Fibroblast of peridontal ligament (primary cell): ENCODE data around the gene SIRPA.
A peak's percentile ranks its signal among the peaks of the same experiment; 100 is the strongest.

Source experiments
- DNase-seq: peaks from one replicate; pipeline ENCODE4 v3.0.0-alpha.2; 2010; ENCODE audit errors: extremely low read depth

SIRPA gene

DNA sequence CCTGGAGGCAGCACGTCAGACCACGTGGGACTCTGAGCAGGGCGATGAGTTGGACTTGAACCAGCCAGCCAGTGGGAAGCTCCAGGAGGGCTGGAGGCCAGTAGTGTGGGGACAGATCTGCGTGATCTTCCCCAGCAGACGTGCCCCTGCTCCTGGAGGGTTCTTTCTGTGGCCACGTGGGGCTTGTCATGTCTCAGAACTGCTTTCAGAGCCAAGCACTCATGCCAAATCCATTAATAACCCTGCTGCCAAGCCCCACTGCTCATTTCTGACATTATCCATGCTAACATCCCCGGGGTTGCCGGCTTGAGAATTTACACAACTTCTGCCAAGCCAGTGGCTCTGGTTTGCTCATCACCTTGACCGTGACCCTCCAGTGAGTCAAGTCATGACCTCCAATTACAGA, 38.3 kb downstream of the SIRPA start:
- peak; percentile 65 for DNase-seq

DNA sequence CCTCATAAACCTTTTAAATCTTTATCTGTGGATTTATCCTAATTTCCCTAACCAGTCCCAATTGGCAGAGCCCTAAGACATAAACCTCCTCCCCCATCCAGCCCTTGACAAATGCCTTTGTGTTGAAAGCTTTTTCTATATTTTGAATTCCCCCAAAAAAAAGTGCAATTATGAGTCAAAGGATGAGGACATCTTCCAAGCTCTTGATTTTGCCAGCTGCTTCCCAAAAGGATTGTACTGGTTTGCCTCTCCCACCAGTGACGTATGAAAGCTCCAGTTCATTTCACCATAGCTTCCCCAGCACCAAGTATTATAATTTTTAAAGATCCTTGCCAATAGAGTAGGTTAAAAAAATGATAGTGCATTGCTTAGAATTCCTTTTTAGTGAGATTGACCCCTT, 38.9 kb downstream of the SIRPA start:
- DNase-seq, result peak; percentile 98

DNA sequence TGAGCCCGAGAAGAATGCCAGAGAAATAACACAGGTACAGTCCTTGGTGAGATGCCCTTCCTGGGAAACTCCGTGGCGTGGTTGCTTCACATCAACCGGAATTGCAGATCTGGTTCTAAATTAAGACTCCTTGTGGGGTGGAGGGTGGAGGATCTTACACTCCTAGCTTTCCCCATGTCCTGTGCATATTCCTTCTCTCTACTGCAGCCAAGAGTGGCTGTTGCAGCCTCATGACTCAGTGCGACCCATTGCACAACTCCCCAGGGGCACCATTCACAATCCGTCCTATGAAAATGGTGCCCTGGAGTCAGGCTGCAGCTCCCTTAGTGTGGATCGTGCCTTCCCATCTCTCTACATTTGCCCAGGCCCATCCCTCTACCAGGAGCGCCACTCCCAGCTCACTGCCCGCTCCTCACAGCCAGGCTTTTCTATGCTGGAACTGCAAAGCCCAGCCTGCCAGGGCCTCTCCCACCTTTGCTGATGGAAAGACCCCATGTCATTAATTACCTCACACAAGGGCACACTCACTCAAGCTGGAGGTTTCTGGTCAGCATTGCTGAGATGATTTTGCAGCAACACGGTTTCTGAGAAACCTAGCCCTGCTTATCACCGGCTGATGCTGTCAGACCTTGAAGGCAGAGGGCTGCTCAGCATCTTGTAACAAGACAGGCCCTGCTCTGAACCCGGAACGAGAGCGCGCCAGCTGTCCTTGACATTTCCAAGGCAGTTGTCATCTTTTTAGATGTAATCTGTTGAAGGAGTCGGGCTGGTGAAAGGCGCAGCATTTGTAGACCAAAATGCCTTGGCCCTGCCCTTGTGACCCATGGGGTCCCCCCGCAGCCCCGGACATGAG, 39.7 kb downstream of the SIRPA start:
- peak; percentile 88 for DNase-seq

DNA sequence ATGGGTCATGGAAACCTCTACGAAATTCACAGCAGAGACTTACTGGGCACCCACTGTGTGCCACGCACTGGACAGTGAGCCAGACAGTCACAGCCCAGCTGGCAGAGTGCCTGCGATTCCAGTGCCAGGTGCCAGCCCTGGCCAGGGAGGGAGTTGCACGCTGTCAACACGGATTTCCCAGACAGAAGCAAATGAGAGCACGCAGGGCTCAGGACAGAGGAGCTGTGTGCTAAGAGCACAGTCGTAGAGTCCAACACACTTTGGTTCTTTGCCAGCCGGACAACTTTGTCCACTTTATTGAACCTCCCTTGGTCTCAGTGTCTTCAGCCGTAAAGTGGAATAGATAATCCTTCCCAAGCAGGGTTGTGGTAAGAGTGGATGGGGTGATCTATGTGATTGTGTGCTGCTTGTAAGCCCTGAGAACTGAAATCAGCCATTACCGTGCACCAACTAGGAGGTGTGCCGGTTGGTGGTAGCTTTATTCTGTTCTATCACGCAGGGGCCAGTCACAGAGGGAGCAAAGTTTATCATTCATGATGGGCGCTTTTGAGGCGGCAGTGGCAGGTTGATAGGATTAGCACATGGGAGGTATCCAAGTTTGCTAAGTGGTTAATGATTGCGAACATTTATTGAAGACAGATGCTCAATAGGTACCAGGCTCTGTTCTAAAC, 40.6 kb downstream of the SIRPA start:
- DNase-seq, result no peak

DNA sequence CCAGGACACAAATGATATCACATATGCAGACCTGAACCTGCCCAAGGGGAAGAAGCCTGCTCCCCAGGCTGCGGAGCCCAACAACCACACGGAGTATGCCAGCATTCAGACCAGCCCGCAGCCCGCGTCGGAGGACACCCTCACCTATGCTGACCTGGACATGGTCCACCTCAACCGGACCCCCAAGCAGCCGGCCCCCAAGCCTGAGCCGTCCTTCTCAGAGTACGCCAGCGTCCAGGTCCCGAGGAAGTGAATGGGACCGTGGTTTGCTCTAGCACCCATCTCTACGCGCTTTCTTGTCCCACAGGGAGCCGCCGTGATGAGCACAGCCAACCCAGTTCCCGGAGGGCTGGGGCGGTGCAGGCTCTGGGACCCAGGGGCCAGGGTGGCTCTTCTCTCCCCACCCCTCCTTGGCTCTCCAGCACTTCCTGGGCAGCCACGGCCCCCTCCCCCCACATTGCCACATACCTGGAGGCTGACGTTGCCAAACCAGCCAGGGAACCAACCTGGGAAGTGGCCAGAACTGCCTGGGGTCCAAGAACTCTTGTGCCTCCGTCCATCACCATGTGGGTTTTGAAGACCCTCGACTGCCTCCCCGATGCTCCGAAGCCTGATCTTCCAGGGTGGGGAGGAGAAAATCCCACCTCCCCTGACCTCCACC, 42.2 kb downstream of the SIRPA start:
- DNase-seq, result no peak

DNA sequence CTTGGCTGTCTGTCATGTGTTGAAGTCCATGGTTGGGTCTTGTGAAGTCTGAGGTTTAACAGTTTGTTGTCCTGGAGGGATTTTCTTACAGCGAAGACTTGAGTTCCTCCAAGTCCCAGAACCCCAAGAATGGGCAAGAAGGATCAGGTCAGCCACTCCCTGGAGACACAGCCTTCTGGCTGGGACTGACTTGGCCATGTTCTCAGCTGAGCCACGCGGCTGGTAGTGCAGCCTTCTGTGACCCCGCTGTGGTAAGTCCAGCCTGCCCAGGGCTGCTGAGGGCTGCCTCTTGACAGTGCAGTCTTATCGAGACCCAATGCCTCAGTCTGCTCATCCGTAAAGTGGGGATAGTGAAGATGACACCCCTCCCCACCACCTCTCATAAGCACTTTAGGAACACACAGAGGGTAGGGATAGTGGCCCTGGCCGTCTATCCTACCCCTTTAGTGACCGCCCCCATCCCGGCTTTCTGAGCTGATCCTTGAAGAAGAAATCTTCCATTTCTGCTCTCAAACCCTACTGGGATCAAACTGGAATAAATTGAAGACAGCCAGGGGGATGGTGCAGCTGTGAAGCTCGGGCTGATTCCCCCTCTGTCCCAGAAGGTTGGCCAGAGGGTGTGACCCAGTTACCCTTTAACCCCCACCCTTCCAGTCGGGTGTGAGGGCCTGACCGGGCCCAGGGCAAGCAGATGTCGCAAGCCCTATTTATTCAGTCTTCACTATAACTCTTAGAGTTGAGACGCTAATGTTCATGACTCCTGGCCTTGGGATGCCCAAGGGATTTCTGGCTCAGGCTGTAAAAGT, 43.5 kb downstream of the SIRPA start:
- DNase-seq, result no peak

DNA sequence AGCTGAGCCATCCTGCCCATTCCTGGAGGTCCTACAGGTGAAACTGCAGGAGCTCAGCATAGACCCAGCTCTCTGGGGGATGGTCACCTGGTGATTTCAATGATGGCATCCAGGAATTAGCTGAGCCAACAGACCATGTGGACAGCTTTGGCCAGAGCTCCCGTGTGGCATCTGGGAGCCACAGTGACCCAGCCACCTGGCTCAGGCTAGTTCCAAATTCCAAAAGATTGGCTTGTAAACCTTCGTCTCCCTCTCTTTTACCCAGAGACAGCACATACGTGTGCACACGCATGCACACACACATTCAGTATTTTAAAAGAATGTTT, 44.0 kb downstream of the SIRPA start:
- no peak for DNase-seq

DNA sequence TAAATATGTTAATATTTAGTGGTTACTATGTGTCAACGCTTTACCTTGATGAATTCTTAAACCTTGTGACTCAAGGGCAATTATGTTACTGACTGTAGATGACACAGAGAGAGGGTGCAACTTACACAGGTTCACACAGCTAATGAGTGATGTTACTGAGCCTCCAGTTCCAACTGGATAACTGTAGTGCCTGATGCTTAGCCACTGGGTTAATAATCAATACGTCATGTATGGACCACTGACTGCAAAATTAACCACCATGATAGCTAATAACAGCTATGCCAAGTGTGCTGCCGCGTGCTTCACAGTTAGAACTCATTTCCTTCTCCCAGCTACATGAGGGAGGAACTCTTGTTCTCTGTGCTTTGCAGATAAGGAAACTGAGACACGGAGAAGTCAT, 45.4 kb downstream of the SIRPA start:
- no peak for DNase-seq

DNA sequence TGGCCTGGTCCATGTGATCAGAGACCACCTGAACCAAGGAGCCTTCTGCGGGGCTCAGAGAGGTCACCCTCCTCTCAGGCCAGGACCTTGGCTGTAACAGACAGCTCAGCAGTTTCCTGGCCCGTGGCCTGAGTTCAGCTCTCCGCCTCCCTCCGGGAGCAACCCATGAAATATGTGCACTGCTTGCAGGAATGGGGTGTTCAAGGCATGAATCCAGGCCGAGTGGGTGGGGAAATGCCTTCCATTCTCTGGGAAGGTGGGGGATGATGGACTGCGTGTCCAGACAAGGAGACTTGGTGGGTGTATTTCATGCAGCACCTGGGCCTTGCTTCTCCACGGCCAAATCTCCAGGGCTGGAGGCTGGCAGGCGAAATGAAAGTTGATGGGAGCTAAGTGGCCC, 46.0 kb downstream of the SIRPA start:
- no peak for DNase-seq

DNA sequence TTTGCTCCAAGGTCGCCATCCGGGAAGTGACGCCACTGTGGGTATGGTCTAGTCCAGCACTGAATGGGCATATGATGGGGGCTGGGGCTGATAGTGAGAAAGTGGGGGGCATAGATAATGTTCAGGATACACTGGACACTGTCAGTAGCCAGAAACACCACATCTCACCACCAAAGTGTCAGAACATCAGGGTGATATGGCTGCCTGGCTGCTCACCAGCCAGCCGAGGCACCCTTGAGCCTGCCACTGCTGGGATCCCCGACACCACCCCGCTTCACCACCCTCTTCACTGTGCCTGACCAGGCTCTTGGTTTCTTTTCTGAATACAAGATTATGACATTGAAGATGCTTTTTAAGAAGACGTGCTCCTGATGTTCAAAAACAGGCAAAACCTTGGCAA, 46.9 kb downstream of the SIRPA start:
- no peak for DNase-seq

DNA sequence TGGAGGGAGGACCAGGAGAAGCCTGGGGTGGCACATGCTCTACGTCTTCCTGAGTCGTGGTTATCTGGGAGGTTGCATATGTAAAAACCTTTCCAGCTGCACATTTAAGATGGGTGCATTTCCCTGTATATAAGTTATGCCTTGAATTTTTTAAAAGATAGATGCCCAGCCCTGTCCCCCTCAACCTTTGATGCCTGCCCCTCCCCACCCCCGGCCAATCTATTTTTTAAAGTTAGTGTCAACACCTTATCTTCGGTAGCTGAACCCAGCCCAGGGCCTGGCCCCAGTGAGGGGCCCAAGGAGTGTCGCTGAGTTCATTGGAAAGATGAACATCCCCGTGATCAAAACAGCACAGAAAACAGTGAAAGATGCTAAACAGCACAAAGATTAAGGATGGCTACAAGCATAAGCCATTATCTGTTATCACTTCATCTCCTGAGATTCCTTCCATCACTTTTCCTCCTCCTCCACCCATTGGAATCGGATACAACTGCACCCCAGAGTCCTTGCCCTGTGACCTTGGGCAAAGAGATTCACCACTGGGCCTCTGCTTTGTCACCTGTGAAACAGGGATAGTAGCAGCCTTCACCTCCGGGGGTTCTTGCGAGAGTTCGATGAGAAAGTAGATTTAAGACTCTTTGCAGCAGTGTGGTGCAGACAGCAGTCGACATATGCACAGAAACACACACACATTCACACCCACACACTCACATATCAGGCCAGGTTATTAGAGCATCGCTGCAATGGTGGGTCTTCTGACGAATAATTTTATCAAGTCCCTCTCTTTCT, 47.5 kb downstream of the SIRPA start:
- DNase-seq, result no peak

DNA sequence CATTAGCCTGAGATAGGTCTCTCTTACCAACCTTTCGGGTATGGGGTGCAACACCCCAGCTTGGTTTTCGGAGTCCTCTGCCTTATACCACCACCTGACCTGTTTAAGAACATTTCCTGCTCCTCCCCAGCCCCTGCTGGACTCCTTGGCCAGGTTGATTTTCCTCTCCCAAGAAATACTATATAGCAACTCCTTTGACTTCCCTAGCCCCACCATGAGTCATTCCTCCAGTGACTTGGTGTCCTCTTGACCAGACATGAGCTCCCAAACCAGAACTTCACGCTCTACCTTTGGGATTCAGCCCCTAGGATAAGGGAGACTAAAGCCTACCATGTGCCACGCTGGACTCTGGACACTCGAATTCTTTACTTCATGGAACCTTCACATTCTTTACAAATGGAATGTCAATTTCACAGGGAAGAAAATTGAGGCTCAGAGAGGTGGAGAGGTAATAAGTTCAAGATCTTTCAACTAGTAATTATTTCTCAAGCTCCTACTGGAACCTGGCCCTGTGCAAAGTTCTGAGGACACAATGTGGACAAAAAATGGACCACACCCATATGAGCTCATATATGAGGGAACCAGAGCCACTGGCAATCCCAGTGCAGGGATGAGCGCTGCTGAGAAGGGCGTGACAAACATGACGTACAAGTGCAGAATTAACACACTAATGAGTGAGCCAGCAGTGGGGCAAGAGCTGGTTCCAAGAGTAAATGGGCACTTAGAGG, 48.2 kb downstream of the SIRPA start:
- DNase-seq, result peak; percentile 11

DNA sequence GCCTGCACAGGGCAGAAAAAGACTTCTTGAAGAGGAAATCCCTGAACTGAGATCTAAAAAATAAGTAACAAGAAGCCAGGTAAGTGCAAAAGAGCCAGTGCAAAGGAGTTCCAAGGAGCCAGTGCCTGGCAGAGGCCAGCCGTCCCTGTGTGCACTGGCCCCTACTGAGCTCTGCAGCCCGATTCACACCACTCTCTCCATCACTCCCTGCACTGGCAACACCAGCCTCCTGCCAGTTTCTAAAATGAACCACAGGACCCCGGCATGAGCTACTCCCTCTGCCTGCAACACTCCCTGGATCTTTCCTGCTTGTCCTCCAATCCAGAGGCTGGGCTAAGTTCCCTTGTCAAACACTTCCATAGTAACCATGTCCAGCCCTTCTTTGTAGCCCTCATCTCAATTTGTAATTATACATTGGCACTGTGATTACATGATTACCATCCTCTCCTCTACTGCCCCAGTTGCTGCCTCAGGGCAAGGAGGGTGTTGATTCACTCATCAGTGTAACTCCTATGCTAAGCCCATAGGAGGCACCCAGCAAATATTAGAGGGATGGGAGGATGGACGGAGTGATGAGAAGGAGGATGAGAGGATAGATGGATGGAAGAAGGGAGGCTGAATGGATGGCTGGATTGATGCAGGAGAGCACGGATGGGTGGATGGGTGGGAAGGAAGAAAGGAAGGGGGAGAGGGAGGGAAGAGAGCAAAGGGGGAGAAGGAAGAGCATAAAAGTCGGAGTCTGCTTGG, 49.3 kb downstream of the SIRPA start:
- no peak for DNase-seq

DNA sequence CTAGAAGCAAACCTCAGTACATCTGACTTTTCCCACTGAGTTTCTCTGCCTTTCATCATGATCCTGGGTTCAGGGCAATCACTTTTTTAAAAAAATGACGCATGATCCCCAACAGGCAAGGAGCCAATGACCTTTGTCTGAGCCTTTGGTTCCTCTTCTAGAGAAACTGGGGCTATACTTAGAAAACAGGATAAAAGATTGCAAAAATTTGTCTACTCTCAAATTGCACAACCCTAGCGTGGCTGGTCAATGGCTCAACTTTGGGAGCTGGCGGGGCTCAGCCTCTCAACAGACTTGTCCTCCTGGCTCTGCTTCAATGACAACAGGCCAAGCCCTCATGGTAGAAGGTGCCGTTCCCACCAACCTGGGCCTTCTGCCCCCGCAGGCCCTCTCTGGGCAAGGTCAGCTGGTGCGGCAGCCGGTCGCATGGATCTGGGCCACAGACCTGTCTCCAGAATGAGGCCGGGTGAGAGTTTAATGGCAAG, 50.0 kb downstream of the SIRPA start:
- peak; percentile 69 for DNase-seq

DNA sequence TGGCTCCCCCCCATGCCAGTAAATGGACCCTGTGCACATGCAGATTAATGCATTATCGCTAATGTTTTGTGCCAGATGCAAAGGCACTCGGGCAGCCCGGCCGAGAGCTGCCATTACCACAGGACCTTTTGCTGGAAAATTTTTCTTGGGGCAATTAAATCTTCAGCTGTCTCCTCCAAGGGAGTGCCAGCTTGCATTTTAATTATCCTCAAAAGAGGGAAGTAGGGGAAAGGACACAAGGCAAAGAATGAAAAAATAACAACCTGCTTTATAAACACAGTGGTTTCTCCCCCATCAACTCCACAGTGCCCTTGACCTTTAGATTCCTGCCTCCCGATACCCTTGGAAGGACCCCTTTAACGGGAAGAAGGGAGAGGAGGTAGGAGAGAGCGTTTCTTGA, 50.5 kb downstream of the SIRPA start:
- no peak for DNase-seq

DNA sequence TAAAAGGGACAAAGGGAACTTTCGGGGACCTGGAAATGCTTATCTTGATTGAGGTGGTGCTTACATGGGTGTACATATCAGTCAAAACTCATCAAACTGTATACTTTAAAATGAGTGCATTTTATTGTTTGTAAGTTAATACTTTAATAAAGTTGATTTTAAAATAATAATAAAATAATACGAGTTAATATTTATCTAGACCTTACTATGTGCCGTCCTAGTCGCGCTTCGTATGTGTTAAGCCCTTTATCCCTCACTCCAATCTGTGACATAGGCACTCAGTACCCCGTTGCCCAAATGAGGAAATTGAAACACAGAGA, 51.2 kb downstream of the SIRPA start:
- DNase-seq, result no peak

DNA sequence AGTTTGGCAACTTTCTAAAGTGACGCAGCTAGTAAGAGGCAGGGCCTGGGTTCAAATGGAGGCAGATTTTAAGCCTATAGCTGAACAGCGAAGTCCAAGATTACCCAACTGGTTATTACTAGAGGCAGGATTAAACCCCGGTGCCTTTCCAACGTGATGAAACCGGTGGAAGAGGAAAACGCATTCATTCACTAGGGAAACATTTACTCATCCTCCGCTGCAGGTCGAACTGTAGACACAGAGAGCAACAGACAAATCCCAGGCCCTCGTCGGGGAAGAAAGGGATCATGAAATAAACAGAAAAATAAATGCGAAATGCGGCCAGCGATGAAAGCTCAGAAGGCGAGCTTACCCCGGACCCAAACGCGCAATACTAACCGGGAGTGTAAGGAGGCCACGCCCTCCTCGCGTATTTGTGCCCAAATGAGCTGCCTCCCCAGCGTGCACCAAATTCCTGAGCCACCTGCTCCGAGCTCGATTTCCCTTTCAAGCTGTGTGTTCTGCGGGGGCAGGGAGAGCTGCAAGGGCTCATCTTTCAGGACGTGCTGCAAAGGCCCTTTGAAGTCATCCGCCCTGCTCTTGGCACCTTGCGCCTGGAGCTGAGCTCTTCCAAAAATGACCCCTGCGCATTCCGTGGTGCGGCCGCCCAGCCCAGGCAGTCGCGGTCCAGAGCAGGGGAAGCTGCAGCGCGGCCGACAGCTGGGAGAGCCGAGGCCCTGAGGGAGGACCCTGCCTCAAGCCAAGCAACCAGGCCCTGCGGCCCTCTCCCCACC, 51.7 kb downstream of the SIRPA start:
- peak; percentile 8 for DNase-seq

DNA sequence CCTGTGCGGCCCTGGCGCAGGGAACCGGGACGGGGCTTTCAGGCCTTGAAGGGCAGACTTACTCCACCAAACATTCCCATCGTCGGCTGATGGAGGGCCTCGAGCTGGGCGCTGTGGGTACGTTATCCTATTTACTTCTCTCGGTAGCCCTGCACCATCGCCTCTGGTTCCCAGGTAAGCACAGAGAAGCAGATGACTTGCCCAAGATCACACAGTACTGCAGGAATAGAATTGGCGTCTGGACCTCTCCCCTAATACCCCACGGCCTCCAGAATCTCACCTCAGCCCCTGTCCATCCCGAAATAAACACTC, 52.3 kb downstream of the SIRPA start:
- DNase-seq, result no peak

DNA sequence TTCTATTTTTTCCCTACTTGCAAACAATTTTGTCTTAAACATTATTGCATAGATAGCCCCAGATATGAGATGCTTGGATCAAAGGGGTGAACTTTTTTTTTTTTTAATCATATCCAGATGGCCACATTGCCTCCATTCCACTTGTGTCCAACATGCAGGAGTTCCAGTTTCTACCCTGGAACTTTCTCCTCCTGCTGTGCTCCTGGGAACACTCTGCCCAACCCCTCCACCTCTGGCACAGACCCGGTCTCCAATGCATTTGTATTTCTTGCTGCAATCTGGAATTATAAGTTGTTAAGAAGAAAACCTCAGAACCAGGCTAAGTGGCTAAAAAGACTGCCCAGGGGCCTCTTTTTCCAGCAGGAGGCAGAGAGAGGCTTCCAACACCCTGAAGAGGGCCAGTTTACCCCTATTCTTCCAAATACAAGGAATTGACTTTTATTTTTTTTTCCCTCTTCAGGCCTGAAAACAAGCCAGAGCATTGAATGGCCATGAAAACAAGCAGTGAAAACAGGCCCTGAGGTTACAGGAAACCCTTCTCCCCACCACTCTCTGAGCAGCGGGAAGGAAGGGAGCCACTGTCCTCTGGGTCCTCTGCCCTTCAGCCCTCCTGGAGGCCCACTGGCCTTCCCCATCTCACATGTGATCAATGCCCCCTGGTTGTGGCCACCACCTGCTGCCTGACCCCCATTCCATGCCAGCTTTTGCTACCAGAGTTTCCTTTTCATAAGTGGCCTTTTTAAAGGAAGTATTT, 54.3 kb downstream of the SIRPA start:
- DNase-seq, result peak; percentile 56
